HT1080 (cell line): ENCODE measurements around the gene RHOC. TPM values are rescaled to one million over a fixed set of nuclear protein-coding genes. Genes with fewer than 3 reads are reported as not detected.

Experiments used
- DNase-seq: peaks from one replicate; pipeline ENCODE4 v3.0.0-alpha.2; 2015; ENCODE audit warnings: low read depth
- total RNA-seq: library from RNA; depleted of rRNA; stranded (reverse); fragments of >200 nt; shearing (Covaris generic); gene quantifications from 2 replicates; pipeline ENCODE4 v1.2.3, GENCODE V29; 2014

The RHOC gene
- total RNA-seq, 1 experiment from 2014 or later, result 325 TPM

GRCh38 chr1:112702420-112703261 lies 4.3 kb downstream of the RHOC start:
- no peak for DNase-seq

DNA sequence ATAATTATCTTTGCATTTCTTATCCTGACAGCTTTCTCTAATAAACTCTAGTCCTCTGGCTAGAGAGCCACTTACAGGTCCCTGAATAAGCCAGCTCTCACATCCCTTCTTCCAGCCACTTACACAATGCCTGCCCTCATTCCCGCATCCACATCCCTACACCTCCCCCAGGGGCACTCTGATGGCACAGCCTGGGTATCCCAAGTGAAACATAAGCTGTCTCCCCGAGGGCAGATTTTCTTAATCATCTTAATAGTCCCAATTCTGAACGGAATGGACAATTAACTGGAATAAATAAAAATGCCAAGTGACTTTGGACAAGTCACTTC lies 4.9 kb downstream of the RHOC start:
- no peak for DNase-seq

- DNase-seq, result no peak
These were observed 5.5 kb downstream of the RHOC start for GRCh38 chr1:112701227-112702066.

GRCh38 chr1:112700290-112701226 lies 6.4 kb downstream of the RHOC start:
- peak; percentile 96 for DNase-seq

- DNase-seq, result no peak
These were observed 7.3 kb downstream of the RHOC start for GRCh38 chr1:112699425-112700144.

DNA sequence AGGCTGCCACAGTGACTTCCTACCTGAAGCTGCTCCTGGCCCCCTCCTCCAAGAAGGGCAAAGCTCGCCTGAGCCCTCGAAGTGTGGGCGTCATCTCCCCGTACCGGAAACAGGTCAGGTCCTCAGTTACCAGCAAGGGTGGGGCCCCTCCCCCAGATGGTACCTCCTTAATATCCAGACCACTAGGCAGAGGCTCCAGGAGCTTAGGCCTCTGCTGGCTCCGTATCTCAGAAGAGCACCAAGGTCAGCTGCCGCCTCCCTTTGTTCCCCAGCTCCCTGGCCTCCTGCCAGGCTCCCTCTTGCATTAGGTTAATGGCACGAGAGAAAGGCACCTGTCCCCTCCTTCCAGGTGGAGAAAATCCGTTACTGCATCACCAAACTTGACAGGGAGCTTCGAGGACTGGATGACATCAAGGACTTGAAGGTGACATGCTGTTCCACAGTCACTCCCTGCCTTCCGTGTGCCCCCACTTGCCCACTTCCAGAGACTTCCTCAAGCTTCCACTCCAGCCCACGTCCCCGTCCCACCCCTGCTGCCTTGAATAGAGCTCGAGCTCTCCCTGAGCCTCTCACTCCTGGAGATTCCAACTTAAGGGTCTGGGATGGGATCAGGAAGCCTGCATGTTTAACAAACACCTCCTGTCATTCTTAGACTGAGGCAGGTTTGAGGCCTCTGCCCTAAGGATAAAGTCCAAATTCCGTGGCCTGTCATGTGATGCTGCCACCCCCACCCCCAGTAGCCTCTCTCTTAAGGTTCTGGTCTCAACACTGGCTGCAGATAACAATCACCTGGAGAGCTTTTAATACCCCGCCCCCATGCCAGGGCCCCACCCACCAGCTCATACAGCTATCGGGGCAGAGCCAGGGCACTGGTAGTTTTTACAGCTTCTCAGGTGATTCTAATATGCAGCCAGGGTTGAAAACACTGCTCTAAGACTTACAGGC lies 8.3 kb downstream of the RHOC start:
- no peak for DNase-seq

GRCh38 chr1:112697781-112698201 lies 9.1 kb downstream of the RHOC start:
- DNase-seq, result no peak

DNA sequence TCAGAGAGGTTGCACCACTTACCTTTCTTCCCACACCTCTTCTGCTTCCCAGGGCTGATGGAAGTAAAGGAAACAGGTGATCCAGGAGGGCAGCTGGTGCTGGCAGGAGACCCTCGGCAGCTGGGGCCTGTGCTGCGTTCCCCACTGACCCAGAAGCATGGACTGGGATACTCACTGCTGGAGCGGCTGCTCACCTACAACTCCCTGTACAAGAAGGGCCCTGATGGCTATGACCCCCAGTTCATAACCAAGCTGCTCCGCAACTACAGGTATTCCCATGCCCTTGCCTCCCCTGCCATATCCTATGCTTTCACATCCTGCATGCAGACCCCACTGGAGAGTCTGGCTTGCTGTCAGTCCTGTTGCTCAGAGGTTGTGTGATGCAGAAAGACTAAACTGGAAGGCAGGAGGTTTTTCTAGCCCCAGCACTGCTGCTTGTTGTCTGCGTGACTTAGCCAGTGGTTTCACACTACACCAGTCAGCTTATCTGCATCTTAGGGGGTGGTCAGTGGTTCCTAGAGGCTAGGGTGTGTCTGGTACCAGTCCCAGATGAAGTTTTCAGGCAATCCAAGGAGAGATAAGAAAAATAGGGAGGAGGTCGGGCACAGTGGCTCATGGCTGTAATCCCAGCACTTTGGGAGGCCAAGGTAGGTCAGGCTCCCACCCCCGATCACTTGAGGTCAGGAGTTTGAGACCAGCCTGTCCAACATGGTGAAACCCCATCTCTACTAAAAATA lies 10.2 kb downstream of the RHOC start:
- no peak for DNase-seq

DNA sequence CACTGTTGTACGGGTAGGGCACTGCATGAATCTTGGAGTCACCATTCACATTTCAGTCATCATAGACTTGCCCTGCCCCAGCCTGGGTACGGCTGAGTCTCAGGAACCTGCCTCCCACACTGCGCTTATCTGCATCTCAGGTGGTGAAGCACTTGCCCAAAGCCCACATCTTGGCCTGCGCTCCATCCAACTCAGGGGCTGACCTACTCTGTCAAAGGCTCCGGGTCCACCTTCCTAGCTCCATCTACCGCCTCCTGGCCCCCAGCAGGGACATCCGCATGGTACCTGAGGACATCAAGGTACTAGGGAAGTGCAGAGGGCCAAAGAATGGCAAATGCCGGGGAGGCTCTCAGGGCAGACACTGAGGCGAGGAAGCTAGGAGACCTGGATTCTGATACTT lies 11.7 kb downstream of the RHOC start:
- no peak for DNase-seq

- no peak for DNase-seq
These were observed 12.5 kb downstream of the RHOC start for GRCh38 chr1:112694363-112694929.

DNA sequence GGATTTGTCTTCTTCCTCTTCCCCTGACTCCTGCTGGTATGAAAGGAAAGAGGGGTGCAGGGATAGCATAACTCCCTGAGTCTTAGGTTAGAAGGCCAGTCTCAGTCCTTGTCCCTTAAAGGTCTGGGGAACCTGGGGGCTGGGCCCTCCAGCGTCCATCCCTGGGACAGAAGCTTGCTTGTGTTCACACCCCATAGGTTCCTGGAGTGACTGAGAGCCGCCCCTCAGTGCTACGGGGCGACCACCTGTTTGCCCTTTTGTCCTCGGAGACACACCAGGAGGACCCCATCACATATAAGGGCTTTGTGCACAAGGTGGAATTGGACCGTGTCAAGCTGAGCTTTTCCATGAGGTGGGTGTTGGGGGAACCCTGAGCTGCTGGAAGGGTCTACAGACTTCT lies 13.1 kb downstream of the RHOC start:
- no peak for DNase-seq

- no peak for DNase-seq
These were observed 14.2 kb downstream of the RHOC start for GRCh38 chr1:112692681-112693080.

- DNase-seq, result no peak
These were observed 17.1 kb downstream of the RHOC start for GRCh38 chr1:112689842-112690237.

DNA sequence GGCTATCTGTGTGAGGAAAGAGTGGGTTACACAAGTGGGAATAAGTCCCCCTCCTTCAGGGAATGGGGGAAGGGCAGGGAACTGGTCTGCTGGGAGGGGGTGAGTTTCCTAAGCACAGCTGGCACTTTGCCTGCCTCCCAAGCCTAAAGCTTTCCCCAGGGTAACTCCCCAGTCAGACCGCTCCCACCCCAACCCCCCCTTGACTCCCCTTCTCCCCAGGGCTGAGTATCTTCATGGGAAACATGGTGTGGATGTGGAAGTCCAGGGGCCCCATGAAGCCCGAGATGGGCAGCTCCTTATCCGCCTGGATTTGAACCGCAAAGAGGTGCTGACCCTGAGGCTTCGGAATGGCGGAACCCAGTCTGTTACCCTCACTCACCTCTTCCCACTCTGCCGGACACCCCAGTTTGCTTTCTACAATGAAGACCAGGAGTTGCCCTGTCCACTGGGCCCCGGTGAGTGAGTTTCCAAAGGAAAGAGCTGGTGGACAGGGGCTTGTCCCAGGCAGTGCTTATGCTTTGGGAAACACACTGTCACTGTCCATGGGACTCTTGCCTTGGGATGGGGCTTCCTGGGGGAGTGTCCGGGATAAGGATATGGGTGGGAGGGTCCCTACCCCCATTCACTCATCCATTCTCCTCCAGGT lies 17.6 kb downstream of the RHOC start:
- no peak for DNase-seq

DNA sequence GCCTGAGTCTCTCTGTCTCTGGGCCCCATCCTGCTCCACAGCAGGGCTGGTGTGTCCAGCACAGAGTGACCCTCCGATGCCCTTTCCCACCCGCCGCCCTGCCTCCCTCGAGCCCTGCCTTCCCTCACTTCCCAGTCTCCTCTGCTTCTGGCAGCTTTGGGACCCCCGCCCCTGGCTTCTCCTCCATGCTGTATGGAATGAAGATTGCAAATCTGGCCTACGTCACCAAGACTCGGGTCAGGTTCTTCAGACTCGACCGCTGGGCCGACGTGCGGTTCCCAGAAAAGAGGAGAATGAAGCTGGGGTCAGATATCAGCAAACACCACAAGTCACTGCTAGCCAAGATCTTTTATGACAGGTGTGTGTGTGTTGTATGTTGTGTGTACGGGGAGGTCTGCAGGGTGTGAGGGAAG lies 18.1 kb downstream of the RHOC start:
- DNase-seq, result no peak

DNA sequence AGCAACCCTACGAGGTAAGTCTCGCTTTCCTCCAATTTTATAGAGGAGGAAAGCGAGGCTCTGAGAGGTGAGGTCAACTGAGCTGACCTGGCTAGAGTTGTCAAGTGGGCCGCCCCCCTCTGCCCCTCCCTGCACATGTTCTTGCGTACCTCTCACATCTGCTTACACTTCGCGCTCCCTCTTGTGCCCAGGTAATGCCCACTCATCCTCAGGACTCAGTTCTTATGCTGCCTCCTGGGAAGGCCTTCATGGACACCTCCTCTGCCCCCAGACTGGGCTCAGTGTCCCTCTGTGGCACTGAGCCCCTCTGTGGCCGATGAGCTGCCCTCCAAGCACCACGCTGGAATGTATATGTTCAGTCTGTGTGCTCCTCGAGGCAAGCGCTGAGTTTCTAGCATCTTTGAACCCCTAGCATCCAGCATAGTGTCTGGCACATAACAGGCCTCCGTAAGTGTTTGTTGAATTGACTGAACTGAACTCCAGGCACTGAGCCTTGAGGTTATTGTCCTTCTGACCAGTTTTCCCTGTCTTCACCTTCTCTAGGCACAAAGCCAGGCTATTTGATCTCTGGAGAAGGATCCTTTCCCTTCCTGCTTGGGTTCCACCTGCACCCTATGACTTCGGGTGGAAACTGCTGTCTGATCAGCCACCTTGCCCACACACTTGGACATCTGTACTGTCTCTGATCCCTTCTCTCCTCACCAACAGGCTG lies 19.0 kb downstream of the RHOC start:
- DNase-seq, result no peak

GRCh38 chr1:112687361-112687760 lies 19.6 kb downstream of the RHOC start:
- DNase-seq, result no peak
